Right atrium auricular region (tissue), 2 donors: ENCODE data around the gene LIME1. TPM values are rescaled to one million over a fixed set of nuclear protein-coding genes. Genes with fewer than 3 reads are reported as not detected.

Experiments
- DNase-seq: peaks from one replicate; pipeline ENCODE4 v3.0.0-alpha.2; 2019; ENCODE audit warnings: low spot score
- H3K27ac ChIP-seq, 2 donors: fragments of 200-600 bp; sonication (generic); 1 replicate in 1 of 2; 2 replicates in 1 of 2; pipeline ENCODE4 v1.5.1; 2016 to 2019
- H3K27me3 ChIP-seq, 2 donors: fragments of 200-600 bp; sonication (generic); one replicate each; pipeline versions ENCODE4 v1.5.1 to v1.6.0; 2017 to 2019
- H3K36me3 ChIP-seq: fragments of 200-600 bp; sonication (generic); one replicate; pipeline ENCODE4 v1.5.1; 2016
- H3K4me1 ChIP-seq, 2 donors: fragments of 200-600 bp; sonication (generic); one replicate each; pipeline versions ENCODE4 v1.5.1 to v1.6.0; 2017 to 2019
- H3K4me3 ChIP-seq, 2 donors: fragments of 200-600 bp; sonication (generic); 1 replicate in 1 of 2; 2 replicates in 1 of 2; pipeline ENCODE4 v1.5.1; 2017 to 2019; ENCODE audit warnings: mild to moderate bottlenecking in 1 of 2, moderate library complexity in 1 of 2
- H3K9me3 ChIP-seq, 2 donors: fragments of 200-600 bp; sonication (generic); one replicate each; pipeline ENCODE4 v1.5.1; 2019
- total RNA-seq, 2 donors: library from RNA; depleted of rRNA; stranded (reverse); fragments of >200 nt; gene quantifications; one replicate each; pipeline ENCODE4 v1.1.0, GENCODE V29; 2016
- TF ChIP-seq, protein P1 (sequence below), 2 donors: fragments of 200-600 bp; sonication (generic); IDR thresholded peaks; one replicate each; pipeline ENCODE4 v1.5.1; 2019; ENCODE audit warnings: antibody characterized with exemption in 2 of 2

Gene LIME1
- total RNA-seq, 2 donors from 2014 or later = 2.4 to 2.5 TPM

DNA sequence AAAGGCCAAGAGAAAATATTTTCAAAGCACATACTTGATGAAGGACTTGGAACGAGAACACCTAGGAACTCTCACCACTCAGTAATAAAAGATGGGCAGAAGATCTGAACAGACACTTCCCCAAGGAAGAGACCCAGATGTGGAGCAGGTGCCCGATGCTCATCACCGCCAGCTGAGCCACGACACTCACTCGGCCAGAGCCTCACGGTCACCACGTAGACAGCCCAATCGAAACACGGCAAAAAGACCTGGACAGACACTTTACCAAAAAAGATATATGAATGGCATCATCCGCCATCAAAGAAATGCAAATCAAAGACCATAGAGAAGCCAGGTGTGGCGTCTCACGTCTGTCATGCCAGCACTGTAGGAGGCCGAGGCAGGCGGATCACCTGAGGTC is 44.7 kb downstream of the LIME1 start:
- TF ChIP-seq, protein P1, sequence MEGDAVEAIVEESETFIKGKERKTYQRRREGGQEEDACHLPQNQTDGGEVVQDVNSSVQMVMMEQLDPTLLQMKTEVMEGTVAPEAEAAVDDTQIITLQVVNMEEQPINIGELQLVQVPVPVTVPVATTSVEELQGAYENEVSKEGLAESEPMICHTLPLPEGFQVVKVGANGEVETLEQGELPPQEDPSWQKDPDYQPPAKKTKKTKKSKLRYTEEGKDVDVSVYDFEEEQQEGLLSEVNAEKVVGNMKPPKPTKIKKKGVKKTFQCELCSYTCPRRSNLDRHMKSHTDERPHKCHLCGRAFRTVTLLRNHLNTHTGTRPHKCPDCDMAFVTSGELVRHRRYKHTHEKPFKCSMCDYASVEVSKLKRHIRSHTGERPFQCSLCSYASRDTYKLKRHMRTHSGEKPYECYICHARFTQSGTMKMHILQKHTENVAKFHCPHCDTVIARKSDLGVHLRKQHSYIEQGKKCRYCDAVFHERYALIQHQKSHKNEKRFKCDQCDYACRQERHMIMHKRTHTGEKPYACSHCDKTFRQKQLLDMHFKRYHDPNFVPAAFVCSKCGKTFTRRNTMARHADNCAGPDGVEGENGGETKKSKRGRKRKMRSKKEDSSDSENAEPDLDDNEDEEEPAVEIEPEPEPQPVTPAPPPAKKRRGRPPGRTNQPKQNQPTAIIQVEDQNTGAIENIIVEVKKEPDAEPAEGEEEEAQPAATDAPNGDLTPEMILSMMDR (IDR thresholded peaks at IDR 0.05) = no peak

DNA sequence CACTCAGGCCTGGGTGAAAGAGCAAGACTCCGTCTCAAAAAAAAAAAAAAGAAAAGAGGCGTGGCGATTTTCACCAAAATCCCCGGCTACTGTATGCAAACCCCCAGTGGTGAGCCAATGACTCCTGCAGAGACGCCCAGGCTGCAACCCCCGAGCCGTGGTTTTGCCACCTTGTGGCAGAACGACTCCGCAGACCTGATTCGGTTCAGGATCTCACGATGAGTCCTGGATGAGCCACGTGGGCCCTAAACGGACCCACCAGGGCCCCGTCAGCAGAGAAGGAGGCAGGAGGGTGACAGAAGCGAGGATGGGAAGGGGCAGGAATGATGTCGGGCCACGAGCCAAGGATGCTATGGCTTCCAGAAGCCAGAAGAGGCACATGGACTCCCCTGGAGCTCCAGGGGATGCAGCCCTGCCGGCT is 45.6 kb downstream of the LIME1 start:
- TF ChIP-seq, protein P1 (IDR thresholded peaks at IDR 0.05) = no peak
- peaks cover 0 to 13% of the 10 kb centered on the region in 2 donors for H3K4me1 ChIP-seq
- no peak for DNase-seq
- H3K27ac ChIP-seq = no peak overlapping the region
- H3K27me3 ChIP-seq = no peaks in the 10 kb centered on the region
- no peaks in the 10 kb centered on the region for H3K36me3 ChIP-seq
- no peaks in the 10 kb centered on the region for H3K9me3 ChIP-seq
- no peak overlapping the region for H3K4me3 ChIP-seq

More for the DNA sequence above, 44.7 kb downstream of the LIME1 start:
- no peaks in the 10 kb centered on the region for H3K27me3 ChIP-seq
- H3K4me3 ChIP-seq = no peak overlapping the region
- no peaks in the 10 kb centered on the region for H3K9me3 ChIP-seq
- H3K27ac ChIP-seq = no peak overlapping the region
- peaks cover 0 to 4% of the 10 kb centered on the region in 2 donors for H3K4me1 ChIP-seq
- DNase-seq = no peak
- H3K36me3 ChIP-seq = no peaks in the 10 kb centered on the region

DNA sequence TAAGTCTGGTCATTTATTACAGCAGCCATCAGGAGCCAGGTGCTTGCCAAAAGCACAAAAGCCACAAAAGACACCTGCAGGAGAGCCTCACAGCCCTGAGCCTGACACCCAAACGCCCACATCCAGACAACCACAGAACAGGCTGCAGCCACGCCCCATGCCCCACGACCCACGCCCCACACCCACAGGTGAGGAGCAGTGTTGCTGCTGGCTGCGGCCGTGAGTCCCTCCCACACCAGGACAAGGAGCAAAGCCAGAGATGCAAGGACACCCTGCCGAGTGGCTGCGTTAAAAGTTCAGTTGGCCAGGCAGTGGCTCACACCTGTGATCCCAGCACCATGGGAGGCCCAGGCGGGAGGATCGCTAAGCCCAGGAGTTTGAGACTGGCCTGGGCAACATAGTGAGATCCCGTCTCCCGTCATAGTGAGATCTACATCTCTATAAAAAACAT is 46.1 kb downstream of the LIME1 start:
- no peaks in the 10 kb centered on the region for H3K9me3 ChIP-seq
- no peak for DNase-seq
- no peaks in the 10 kb centered on the region for H3K27me3 ChIP-seq
- no peaks in the 10 kb centered on the region for H3K36me3 ChIP-seq
- H3K4me3 ChIP-seq = no peak overlapping the region
- TF ChIP-seq, protein P1 (IDR thresholded peaks at IDR 0.05) = no peak
- H3K27ac ChIP-seq = no peak overlapping the region
- peaks cover 0 to 18% of the 10 kb centered on the region in 2 donors for H3K4me1 ChIP-seq

DNA sequence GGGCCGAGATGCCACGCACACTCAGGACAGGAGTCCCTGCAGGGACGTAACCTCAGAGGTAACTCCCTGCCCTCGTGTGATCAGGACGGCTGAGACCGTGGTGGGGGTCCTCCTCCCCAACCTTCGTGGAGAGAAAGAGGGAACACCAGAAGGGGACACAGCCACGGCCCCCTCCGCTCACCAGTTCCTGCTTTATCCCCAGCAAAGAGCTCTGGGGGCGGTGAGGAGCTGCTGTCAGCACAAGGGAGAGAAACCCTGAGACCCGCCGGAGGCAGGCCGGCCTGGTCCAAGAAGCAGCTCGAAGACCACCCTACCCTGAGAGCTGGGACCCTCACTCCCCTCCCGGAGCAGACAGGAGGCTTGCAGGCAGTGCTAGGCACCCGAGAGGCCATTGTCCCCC is 47.5 kb downstream of the LIME1 start:
- TF ChIP-seq, protein P1 (IDR thresholded peaks at IDR 0.05) = no peak
- DNase-seq = no peak
- no peaks in the 10 kb centered on the region for H3K36me3 ChIP-seq

DNA sequence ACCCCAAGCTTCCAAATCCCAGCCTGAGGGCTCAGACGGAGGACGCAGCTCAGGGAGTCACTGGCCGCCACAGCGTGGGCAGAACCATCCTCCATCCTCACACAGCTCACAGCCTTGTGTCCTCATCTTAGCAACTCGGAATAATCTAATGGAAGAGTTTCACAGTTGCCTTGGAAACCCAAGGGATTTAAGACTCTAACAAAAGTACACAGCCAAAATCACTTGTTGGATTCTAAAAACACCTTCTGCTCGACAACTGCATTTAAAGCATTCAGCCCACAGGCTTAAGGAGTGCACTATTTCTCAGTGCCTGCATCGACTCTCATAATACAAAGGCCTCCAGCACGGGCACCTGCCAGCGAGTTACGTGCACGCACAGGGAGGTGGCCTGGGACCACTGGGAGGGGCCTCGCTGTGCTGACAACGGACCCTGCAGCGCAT is 49.2 kb downstream of the LIME1 start:
- peaks cover 17% of the 10 kb centered on the region for H3K36me3 ChIP-seq
- no peaks in the 10 kb centered on the region for H3K9me3 ChIP-seq
- no peak for DNase-seq
- peak overlapping the region; percentile 82 to 86 for H3K27ac ChIP-seq
- H3K27me3 ChIP-seq = no peaks in the 10 kb centered on the region
- TF ChIP-seq, protein P1 (IDR thresholded peaks at IDR 0.05) = no peak
- no peak overlapping the region for H3K4me3 ChIP-seq
- H3K4me1 ChIP-seq = peaks cover 0 to 35% of the 10 kb centered on the region in 2 donors

More for the DNA sequence above, 47.5 kb downstream of the LIME1 start:
- peaks cover 0 to 29% of the 10 kb centered on the region in 2 donors for H3K4me1 ChIP-seq
- H3K27ac ChIP-seq = no peak overlapping the region
- H3K4me3 ChIP-seq = no peak overlapping the region
- no peaks in the 10 kb centered on the region for H3K27me3 ChIP-seq
- H3K9me3 ChIP-seq = no peaks in the 10 kb centered on the region

DNA sequence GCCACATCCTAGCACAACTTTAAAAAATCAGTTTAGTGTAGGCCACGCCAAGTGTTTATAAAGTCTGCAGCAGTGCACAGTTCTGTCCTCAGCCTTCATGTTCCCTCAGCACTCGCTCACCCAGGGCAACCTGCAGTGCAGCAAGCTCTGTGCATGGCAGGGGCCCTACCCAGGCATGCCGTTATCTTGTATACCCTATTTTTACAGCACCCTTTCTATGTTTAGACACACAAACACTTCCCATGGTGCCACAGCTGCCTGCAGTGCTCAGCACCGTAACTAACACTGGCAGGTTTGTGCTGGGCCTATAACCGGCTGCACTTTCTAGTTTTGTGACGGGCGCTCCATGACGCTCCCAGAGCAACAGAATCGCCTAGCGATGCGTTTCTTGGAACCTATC is 50.8 kb downstream of the LIME1 start:
- H3K27me3 ChIP-seq = no peaks in the 10 kb centered on the region
- peak overlapping the region; percentile 82 to 86 for H3K27ac ChIP-seq
- no peak for DNase-seq
- H3K9me3 ChIP-seq = no peaks in the 10 kb centered on the region
- H3K4me1 ChIP-seq = peaks cover 0 to 45% of the 10 kb centered on the region in 2 donors
- H3K36me3 ChIP-seq = peaks cover 17% of the 10 kb centered on the region
- TF ChIP-seq, protein P1 (IDR thresholded peaks at IDR 0.05) = no peak
- peak overlapping the region in 1 of 2 donors; percentile 10 for H3K4me3 ChIP-seq
